ENCODE measurements around the gene SYNGAP1. TPM values are rescaled to one million over a fixed set of nuclear protein-coding genes. Genes with fewer than 3 reads are reported as not detected.

SYNGAP1 gene
- total RNA-seq, 1 experiment from 2014 or later: 29.0 TPM

DNA sequence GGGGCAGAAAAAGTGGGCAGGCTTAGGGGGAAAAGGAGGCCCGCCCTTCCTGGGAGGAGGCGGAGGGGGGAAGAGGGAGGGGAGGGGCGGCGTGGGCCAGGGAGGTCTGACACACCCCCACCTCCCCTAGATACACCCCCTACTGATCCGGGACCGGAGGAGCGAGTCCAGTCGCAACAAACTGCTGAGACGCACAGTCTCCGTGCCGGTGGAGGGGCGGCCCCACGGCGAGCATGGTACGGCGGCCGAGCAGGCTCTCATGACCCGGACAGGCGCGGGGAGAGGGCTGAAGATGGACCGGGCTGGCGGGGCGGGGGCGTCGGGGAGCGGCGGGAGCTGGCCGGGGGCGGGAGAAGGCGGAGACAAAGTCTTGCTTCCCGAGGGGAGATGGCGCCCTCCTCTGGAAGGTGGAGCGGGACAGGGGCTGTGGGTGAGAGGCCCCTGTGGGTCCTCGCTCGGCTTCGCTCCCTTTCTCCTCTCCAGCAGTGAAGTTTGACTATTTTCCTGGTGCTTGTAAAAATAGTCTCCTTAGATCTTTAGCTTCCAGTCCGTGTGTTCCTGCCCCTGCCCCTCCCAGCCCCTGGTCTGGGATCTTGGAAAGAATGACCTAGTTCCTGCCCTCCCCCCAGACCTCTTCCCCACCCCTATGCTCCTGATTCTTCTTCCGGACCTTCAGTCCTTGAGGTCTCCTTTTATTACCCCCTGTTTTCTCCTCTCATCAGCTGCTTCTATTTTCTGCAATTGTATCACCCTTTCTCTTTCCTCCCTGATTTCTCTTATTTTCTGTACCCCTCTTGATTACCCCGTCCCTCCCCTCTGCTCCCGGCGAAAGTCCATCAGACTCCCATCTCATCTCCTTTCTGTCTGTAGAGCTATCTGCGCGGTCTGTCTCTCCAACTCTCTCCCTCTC, 6.1 kb downstream of the SYNGAP1 start:
- ChIA-PET POLR2A (interaction anchor here (0.5 to 0.6 kb wide), 9 partner anchors 14 to 182 kb away, joined by 3 to 11 read pairs (median 4); no protein-coding TSS in a partner anchor), CTCF (interaction anchor here (0.7 to 1.5 kb wide), 5 partner anchors 8 to 153 kb away, joined by 3 to 11 read pairs (median 6); partner anchors contain the start of genes CUTA and ZBTB22)
- DNase-seq (ENCODE audit: low read depth, low spot score): no peak
- Histone ChIP-seq H3K27me3 (ENCODE audit: control insufficient read depth, insufficient read depth, low read length) (no peaks in the 10 kb centered on the region), H3K4me3 (ENCODE audit: low read depth in 2 of 2, low read length in 2 of 2) (peak overlapping the region; percentile 46 to 91), H3K36me3 (ENCODE audit: control insufficient read depth, insufficient read depth, low read length) (no peaks in the 10 kb centered on the region), H3K9me3 (ENCODE audit: control insufficient read depth, insufficient read depth, low read depth, low read length) (no peaks in the 10 kb centered on the region), H3K4me1 (ENCODE audit: control insufficient read depth, insufficient read depth, low read length) (peaks cover 29% of the 10 kb centered on the region), H3K27ac (ENCODE audit: low read length) (peak overlapping the region; percentile 81)
- no TSS peak for BruUV-seq (replicated peaks)
- intact Hi-C loops (cut with micrococcal nuclease; ENCODE audit: unreplicated experiment) (no loop called here), in situ Hi-C loops (cut with HindIII; ENCODE audit: low pct_unique_long_range_greater_than_20kb, low sequenced_read_pairs) (no loop called here)
- peak; percentile 83 for ATAC-seq
- TF ChIP-seq, protein P1, sequence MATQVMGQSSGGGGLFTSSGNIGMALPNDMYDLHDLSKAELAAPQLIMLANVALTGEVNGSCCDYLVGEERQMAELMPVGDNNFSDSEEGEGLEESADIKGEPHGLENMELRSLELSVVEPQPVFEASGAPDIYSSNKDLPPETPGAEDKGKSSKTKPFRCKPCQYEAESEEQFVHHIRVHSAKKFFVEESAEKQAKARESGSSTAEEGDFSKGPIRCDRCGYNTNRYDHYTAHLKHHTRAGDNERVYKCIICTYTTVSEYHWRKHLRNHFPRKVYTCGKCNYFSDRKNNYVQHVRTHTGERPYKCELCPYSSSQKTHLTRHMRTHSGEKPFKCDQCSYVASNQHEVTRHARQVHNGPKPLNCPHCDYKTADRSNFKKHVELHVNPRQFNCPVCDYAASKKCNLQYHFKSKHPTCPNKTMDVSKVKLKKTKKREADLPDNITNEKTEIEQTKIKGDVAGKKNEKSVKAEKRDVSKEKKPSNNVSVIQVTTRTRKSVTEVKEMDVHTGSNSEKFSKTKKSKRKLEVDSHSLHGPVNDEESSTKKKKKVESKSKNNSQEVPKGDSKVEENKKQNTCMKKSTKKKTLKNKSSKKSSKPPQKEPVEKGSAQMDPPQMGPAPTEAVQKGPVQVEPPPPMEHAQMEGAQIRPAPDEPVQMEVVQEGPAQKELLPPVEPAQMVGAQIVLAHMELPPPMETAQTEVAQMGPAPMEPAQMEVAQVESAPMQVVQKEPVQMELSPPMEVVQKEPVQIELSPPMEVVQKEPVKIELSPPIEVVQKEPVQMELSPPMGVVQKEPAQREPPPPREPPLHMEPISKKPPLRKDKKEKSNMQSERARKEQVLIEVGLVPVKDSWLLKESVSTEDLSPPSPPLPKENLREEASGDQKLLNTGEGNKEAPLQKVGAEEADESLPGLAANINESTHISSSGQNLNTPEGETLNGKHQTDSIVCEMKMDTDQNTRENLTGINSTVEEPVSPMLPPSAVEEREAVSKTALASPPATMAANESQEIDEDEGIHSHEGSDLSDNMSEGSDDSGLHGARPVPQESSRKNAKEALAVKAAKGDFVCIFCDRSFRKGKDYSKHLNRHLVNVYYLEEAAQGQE (IDR thresholded peaks at IDR 0.05; ENCODE audit: insufficient read depth in 1 of 2, low read depth in 2 of 2, low read length in 1 of 2): no peak
- TF ChIP-seq CTCF (IDR thresholded peaks at IDR 0.05) (peak; percentile 88), SIN3A (IDR thresholded peaks at IDR 0.05; ENCODE audit: borderline replicate concordance, insufficient read depth, low read depth, low read length) (peak; percentile 63; the same call in 1 of the 2 replicates), TCF7L2 (IDR thresholded peaks at IDR 0.05; ENCODE audit: low read depth, low read length) (no peak), POLR2AphosphoS5 (IDR thresholded peaks at IDR 0.05; ENCODE audit: low read depth, low read length) (peak; percentile 75)

- peaks cover 37% of the 10 kb centered on the region for H3K4me1 ChIP-seq (ENCODE audit: control insufficient read depth, insufficient read depth, low read length)
- CTCF ChIA-PET: interaction anchor here (0.7 to 1.5 kb wide), 5 partner anchors 9 to 152 kb away, joined by 3 to 11 read pairs (median 6); partner anchors contain the start of genes CUTA and ZBTB22
- H3K9me3 ChIP-seq (ENCODE audit: control insufficient read depth, insufficient read depth, low read depth, low read length): no peaks in the 10 kb centered on the region
- no peaks in the 10 kb centered on the region for H3K27me3 ChIP-seq (ENCODE audit: control insufficient read depth, insufficient read depth, low read length)
- TF ChIP-seq CTCF (IDR thresholded peaks at IDR 0.05) (no peak), POLR2AphosphoS5 (IDR thresholded peaks at IDR 0.05; ENCODE audit: low read depth, low read length) (no peak), TCF7L2 (IDR thresholded peaks at IDR 0.05; ENCODE audit: low read depth, low read length) (no peak)
- ATAC-seq: no peak
- no peak for DNase-seq (ENCODE audit: low read depth, low spot score)
- in situ Hi-C loops (cut with HindIII; ENCODE audit: low pct_unique_long_range_greater_than_20kb, low sequenced_read_pairs): no loop called here
- peak overlapping the region; percentile 60 to 91 for H3K4me3 ChIP-seq (ENCODE audit: low read depth in 2 of 2, low read length in 2 of 2)
- POLR2A ChIA-PET: interaction anchor here (0.5 to 0.6 kb wide), 5 partner anchors 13 to 181 kb away, joined by 3 to 6 read pairs (median 3); no protein-coding TSS in a partner anchor
- H3K27ac ChIP-seq (ENCODE audit: low read length): peak overlapping the region; percentile 76
- H3K36me3 ChIP-seq (ENCODE audit: control insufficient read depth, insufficient read depth, low read length): no peaks in the 10 kb centered on the region
- BruUV-seq (replicated peaks): no TSS peak
- intact Hi-C loops (cut with micrococcal nuclease; ENCODE audit: unreplicated experiment): no loop called here
These were observed 7.0 kb downstream of the SYNGAP1 start for GRCh38 chr6:33426590-33427511.

Data from Panc1 (cell line).